CD1c-positive myeloid dendritic cell (primary cell): ENCODE data around the gene SAMD11.
"Not testable (repeated sequence)": the region's sequence is repeated elsewhere in the genome, so short reads cannot be mapped to it uniquely, and the experiment has no call there.

Source experiments
- DNase-seq: peaks from one replicate; pipeline ENCODE4 v3.0.0-alpha.2; 2016; ENCODE audit errors: extremely low spot score

The SAMD11 gene

GRCh38 chr1:974687-975328 lies 51.1 kb downstream of the SAMD11 start:
- DNase-seq: no peak

- DNase-seq: no peak
These were observed 51.6 kb downstream of the SAMD11 start for GRCh38 chr1:975365-975764.

GRCh38 chr1:975896-976683 lies 52.4 kb downstream of the SAMD11 start:
- peak; percentile 66 for DNase-seq

GRCh38 chr1:976791-977190 lies 53.1 kb downstream of the SAMD11 start:
- not testable (repeated sequence) for DNase-seq

GRCh38 chr1:978069-978834 lies 54.5 kb downstream of the SAMD11 start:
- no peak for DNase-seq

GRCh38 chr1:978835-979743 lies 55.4 kb downstream of the SAMD11 start:
- DNase-seq: no peak

- DNase-seq: no peak
These were observed 56.0 kb downstream of the SAMD11 start for GRCh38 chr1:979744-980072.

- DNase-seq: no peak
These were observed 56.4 kb downstream of the SAMD11 start for GRCh38 chr1:980137-980571.

GRCh38 chr1:980602-981395 lies 57.1 kb downstream of the SAMD11 start:
- DNase-seq: no peak

- no peak for DNase-seq
These were observed 57.8 kb downstream of the SAMD11 start for GRCh38 chr1:981491-981954.

GRCh38 chr1:981955-982558 lies 58.3 kb downstream of the SAMD11 start, which contains the start of gene PERM1:
Gene PERM1 (minus strand): TSS chr1:982093. CDS start chr1:981029, 1,064 bp downstream.
- no peak for DNase-seq

- DNase-seq: no peak
These were observed 59.2 kb downstream of the SAMD11 start for GRCh38 chr1:982765-983436.

- DNase-seq: peak; percentile 52
These were observed 60.2 kb downstream of the SAMD11 start for GRCh38 chr1:983798-984475.

- DNase-seq: no peak
These were observed 60.7 kb downstream of the SAMD11 start for GRCh38 chr1:984476-984814.

GRCh38 chr1:985126-985525 lies 61.4 kb downstream of the SAMD11 start:
- no peak for DNase-seq

- not testable (repeated sequence) for DNase-seq
These were observed 64.3 kb downstream of the SAMD11 start for GRCh38 chr1:988061-988460.

GRCh38 chr1:991275-991674 lies 67.6 kb downstream of the SAMD11 start:
- DNase-seq: not testable (repeated sequence)

- DNase-seq: no peak
These were observed 68.2 kb downstream of the SAMD11 start for GRCh38 chr1:991895-992294.

- DNase-seq: no peak
These were observed 68.6 kb downstream of the SAMD11 start for GRCh38 chr1:992362-992761.
